RCC 7860 (cell line): ENCODE data around the gene CD226.

Source experiments
- DNase-seq: peaks from one replicate; pipeline ENCODE4 v3.0.0-alpha.2; 2015; ENCODE audit warnings: low spot score
- FAIRE-seq: peaks from 2 replicates; lab custom pipeline; 2012; peaks lifted over from hg19 to GRCh38; lab: Jason Lieb, UNC

Gene CD226

DNA sequence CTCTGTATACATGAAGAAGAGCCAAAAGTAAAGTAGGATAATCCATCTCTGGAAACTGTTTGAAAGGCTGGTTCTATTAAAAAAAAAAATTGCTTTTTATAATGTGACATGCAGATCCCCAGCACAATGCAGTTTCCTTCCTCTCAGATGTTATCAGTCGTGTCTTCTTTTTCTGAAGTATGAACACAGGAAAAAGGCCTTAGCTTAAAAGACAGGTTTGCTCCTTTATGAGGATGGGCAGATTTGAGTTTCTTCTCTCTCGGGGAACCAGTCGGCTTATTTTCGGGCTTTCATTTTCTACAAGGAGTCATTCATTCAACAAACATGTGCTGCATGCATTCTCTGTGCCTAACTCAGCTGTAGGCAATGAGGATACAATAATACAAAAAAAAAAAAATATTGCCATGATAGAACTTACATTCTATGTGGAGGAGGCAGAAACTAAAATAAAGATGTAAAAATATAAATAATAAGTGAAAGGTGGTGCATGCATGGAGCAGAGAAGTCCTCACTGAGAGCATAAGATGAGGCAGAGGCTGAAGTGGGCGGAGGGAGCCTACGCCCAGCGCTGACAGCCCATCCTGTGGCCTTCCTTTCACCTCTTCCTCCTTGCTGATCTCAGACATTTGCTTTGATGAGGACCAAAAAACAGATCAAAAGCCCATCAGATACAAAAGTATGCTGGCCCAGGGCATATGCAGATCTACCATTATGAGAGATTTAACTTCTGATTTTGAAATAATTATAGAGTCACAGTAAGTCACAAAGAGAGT lies at the start of gene CD226:
CD226 (minus strand) TSS at position 513 of the 773 bp plus-strand sequence; CDS start at position 46, 467 bp downstream.
- no peak for DNase-seq
- no peak for FAIRE-seq

DNA sequence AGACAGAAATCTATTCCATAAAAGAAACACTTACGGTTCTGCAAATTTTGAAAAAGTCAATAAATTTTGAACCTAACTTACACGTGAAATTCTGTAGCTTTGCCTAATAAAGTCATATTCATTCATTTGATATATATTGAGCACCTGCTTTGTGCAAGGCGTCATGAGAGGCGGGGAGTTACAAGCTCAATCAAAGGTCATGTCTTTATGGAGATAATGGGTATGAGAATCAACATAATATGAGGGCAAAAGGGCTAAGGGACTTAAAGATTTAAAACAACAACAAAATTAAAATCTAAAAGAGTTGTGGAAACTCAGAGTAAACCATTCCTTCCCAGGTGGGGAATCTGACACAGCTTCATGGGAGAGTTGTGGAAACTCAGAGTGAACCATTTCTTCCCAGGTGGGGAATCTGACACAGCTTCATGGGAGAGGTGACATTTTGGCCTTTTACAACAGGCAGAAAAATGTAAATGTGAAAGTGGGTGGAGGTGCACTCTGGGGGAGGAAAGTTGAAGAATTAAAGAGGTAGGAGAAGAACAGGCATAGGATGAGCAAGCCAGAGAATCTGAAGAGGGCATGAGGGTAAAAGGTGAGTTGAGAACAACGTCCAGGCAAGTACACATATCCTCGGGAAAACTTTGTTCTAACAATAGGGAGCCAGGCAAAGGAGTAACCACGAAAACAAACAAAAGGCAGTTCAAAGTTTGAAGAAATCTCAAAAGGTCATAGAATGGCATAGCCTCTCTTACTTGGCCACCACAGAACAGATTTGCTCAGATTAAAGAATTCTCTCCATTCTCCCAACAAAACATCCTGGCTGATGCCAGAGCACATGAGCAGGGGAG lies 49.5 kb upstream of the CD226 start:
- DNase-seq, result no peak
- no peak for FAIRE-seq

DNA sequence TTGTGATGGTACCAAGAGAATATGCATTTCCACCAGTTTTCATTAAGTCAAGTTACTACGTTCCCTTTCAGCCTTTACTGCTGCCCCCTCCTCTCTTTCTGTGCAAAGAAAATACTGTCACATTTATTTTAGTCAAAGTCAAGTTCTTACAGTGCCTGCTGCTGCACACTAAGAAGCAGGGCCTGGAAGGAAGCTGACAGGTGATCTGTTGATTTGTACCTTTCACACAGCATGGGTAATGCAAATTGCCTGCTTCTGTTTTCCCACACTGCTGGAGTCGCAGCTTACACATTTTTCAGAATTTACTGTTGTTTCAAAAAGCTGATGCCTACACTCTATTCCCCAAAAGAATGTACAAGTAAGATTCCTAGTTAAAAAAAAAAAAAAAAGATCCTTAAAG lies 48.7 kb upstream of the CD226 start:
- no peak for FAIRE-seq

DNA sequence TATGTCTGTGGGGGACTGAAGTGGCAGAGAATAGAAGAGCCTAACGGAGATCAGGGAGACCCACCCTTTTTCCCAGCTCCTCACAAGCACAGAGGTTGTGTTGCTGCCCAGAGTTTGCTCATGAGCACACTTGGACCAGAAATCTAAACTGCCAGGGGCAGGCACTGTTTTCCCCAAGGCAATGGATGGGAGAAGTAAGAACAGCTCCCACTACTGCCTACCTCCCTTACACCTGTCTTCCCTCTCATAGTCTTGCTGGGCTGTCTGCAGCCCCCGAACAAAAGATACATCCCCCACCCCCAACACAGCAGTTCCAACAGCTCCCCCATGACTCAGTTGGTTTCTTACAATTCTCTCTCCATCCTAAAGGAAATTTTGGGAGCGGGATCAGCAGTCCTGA lies 48.1 kb upstream of the CD226 start:
- DNase-seq, result no peak
- no peak for FAIRE-seq

More for the DNA sequence above, 48.7 kb upstream of the CD226 start:
- DNase-seq, result no peak

DNA sequence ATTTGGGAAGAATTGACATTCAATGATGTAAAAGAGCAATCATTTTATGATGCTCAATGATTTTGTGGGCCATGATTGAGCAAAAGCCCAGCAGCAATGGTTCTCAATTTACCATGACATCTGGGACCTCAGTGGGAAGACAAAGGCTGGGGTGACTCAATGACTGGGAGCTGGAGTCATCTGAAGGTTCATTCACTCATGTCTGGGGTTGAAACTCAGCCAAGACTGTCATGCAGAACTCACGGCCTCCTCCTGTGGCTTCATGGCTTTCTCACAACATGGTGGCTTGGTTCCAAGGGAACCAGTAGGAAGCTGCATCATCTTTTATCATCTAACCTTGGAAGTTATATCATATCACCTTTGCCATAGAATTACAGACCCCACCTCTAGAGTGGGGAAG lies 45.1 kb upstream of the CD226 start:
- DNase-seq (peak; percentile 62), FAIRE-seq (peak; percentile 79)

DNA sequence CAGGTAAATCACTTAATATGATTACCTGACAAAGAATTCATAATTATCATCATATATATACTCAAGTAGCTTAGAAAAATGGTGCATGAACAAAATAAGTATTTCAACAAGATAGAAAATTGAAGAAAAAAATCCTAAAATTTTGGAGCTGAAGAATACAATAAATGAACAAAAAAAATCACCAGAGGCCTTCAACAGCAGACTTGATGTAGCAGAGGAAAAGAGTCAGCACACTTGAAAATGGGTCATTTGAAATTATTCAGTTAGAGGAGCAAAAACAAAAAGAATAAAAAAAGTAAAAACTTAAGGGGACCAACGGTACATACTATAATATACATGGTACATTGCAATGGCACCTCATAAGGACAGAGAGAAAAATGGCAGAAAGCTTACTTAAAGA lies 40.2 kb upstream of the CD226 start:
- DNase-seq (no peak), FAIRE-seq (no peak)

DNA sequence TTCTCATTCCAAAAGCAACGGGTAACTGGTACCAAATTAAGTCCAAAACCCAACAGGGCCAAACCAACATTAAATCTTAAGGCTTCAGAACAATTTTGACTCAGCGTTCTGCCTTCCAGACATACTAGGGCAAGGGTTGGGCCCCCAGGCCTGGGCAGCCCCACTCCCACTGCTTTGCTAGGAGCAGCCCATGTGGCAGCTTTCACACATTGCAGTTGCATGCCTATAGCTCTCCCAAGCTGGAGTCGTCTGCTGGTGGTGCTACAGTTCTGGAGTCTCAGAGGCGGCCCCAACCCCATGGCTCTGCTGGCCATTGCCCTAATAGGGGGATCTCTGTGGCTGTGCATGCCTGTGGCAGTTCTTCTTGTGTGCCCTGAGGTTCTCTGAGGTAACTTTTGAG lies 37.6 kb upstream of the CD226 start:
- FAIRE-seq (no peak), DNase-seq (no peak)

DNA sequence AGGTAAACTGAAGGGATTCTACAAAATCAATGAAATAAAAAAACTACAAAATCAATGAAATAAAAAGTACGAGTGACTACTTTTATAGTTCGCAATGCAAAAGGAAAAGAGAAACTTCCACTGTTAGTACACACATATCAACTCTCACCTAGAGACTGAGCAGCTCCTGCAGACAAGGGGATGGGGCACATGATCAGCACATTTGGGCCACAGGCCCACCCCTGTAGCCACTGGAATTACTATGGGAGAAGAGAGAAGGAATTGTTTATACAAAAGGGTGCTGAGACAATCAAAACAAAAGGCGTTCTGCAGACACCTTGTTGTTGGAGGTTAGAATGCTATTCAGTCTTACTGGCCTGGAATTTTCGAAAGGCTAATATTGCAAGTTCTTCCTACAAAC lies 34.7 kb upstream of the CD226 start:
- DNase-seq (no peak), FAIRE-seq (no peak)

DNA sequence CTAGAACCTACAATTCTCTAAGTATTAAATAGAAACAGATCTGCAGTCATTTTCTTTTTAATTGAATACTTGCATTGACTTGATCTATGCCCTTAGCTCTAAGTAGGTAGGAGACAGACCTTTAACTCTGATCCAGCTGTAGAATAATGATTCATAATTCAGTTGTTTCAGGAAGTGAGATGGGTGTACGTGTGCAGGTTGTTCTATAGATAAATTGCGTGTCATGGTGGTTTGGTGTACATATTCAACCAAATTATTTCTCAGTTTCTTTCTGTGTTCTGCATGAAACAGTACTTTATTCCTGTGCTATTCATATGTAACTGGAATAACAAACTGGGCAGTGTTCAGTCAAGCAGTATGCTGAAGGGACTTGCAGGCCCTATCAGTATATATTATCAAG lies 34.3 kb upstream of the CD226 start:
- DNase-seq, result no peak
- FAIRE-seq, result no peak

DNA sequence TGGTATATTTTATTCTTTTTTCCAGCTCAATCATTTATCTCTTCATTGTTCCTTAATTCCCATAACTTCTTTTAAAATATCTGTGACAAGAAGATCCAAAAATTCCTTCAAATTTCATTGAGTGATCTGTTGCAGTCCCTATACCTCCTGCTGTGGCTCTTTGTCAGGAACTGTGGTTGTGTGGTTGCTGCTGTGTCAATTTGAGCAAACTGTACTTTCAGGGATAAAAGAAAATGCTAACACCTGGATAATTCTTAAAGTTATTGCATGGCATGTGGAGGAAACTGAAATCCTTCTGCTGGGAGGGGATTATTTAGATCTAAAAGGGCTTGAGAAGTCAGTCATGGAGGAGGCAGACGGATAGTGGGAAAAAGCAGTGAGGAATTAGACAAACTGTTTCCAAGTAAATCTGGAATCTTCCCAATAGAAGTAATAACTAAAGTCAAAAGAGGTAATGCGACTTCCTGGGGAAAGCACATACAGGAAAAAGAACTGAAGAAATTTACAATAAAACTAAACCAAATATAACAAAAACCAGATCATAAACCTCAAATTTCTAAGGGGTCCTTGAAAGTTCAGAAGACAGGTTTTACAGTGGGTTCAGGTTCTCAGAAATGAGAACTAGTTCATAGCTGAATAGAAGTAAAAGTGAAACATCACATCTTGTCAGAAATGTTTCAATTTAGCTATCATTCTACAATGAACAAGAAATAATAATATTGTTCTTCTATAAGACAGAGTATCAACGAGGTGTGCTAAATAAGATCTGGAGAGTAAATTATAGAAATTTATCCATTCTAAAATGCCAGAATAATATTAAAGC lies 33.5 kb upstream of the CD226 start:
- DNase-seq (no peak), FAIRE-seq (no peak)

DNA sequence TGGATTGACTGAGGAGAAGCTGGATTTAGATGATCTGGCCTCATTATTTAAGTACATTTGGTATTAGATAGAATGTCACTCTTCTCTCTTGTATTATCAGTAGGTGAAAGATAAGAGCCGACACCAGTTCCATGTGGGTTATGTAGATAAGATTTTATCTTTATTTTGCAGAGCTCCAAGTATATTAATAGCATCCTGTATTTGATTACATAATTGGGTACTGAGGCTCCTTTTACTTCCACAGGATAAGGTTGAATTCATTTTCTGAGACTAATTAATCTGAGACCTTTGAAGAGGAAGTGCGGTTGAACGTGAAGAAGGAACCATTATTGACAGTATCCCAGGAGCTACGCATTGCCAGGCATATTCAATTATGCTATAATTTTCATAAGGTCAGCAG lies 32.8 kb upstream of the CD226 start:
- DNase-seq (no peak), FAIRE-seq (no peak)

DNA sequence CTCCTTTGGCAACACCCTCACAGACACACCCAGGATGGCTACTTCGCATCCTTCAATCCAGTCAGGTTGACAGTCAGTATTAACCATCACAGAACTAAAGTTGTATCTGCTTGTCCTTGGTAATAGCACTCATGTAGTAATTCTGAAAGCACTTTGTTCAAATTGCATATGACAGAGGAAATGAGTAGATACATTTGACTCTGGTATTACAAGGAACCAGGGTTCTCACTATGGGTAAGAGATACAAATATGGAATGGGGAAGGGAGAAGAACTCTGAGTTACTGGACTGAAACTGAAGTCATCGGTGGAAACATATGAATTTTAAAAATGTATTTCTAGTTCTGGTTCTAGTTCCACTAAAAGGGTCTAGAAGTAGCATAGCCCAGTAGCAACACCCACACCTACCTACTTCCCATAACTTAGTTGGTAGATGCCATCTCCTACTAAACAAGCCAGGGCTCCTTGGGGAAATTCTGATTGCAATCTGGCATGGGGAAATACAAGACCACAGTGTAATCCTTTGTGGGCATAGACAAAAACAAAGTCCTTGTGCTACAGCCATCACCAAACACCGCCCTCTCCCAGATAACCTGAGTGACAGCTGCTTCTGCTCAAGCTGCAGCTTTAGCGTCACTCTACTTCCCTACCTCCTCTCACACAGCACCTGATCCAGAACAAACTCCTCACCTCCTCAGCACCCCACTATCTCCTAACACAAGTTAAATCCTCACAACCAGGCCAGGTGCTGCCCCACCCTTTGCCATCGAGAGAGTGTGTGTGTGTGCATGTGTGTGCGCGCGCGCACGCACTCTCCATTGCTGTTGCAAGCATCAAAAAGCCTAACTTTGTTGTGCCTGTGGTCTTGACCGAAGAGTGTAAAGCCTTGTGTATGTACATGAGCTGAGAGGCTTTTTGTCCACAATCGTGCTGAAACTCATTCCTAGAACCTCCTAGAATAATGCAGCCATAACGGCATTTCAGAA lies 31.4 kb upstream of the CD226 start:
- DNase-seq (no peak), FAIRE-seq (no peak)

DNA sequence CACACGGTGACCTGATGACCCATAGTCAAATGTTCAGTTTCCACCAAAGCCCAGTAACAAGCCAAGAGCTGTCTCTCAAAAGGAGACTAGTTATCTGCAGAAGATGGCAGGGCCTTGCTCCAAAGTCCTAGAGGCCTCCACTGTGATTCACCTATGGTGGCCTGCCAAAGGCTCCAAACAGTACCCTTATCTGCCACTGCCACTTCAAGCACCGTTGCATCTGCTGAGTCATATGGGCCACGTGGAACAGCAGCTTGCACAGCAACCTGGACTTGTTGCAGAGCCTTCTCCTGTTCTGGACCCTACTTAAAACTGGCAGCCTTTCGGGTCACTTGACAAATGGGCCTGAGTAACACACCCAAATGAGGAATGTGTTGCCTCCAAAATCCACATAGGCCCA lies 27.6 kb upstream of the CD226 start:
- FAIRE-seq, result peak; percentile 27
- peak; percentile 51 for DNase-seq

DNA sequence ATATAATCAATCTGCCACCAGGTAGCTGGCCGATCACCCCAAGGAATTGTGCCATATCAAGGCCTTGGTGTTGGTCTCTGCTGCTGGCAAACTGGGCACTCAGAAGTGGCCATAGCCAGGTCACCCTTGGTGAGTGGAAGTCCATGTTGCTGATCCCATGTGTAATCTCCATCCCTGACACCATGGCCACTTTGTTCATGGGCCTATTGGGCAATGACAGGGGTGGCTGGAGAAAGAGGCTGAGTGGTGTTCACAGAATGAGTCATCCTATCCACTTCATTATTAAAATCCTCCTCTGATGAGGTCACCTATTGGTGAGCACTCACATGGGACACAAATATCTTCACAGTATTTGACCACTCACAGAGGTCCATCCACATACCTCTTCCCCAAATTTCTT lies 26.7 kb upstream of the CD226 start:
- FAIRE-seq, result no peak
- peak; percentile 53 for DNase-seq

DNA sequence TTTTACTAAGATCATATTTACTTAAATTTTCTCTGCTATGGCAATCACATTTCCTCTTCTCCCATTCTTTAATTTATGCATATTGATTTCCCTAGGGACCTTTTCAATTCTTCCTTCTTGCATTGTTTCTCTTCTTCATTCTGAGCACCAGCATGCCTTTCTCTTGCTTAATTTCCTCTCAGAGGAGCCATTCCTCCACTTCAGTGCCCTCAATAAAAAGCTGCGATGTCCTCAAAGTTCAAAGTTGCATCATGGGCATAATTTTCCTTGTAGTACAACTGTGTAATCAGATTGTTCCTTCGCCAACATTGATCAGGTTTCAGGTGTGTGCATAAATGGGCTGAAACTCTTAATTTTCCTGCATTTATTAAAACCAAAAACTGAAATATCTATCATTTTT lies 21.8 kb upstream of the CD226 start:
- FAIRE-seq (no peak), DNase-seq (no peak)

DNA sequence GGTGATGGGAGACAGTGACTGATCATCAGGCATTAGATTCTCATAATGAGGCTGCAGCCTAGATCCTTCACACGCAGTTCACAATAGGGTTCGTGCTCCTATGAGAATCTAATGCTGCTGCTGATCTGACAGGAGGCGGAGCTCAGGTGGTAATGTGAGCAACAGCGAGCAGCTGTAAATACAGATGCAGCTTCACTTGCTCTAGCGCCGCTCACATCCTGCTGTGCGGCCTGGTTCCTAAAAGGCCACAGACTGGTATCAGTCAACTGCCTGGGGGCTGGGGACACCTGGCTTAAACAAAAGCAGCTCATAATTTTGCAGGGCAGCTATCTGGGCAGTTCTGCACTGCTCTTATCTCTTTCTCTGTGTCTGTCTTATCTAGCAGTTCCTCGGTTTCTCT lies 20.4 kb upstream of the CD226 start:
- FAIRE-seq (no peak), DNase-seq (no peak)

DNA sequence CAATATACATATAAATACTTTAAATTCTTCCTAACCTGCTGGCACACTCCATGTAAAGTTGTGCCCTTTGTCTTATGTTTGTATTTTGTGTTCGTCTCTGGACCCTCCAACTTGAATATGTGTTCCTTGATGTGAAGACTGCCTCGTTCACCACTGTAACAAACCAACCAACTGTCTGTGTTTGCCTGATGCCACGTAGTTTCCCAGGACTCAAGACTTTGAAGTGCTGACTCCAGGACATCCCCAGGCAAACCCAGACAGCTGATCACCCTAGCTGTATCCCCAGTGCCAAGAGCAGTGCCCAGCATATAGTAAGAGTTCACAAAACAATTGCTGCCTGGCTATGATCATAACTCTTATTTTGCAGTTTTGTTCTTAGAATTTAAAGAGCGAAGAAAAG lies 15.5 kb upstream of the CD226 start:
- no peak for FAIRE-seq
- DNase-seq, result no peak

DNA sequence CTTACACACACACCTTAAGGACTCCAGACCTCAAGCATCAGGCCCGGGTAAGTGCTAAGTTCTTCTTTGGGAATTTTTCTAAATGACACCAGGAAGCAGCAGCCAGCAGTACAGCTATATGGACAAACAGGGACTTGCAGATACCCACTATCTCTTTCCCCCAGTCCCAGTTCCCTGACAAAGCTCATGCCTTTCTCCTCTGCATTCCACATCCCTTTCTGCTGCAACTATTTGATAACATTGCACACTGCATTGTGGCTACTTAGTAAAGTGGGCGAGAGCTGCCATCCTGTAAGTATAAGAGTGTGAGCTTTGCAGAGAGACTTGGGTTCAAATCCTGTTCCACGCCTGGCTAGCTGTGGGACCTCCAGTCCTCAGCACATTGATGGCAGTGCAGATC lies 14.0 kb upstream of the CD226 start:
- DNase-seq (no peak), FAIRE-seq (no peak)

DNA sequence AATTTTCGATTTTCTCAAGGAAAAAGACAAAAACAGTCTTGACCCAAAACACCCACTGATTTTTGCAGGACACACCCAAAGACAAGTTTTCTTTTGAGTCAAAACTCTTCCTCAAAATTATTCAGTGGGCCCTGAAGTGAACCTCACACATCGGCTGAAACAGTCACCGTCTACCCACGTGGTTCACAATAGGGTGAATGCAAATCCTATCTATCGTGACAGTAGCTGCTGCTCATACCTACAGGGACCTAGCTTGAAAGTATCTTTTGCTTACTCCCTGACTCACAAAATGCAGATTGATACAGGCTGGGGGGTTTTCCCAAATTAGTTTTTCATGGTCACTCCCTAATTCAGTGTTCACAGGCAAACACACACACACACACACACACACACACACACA lies 10.7 kb upstream of the CD226 start:
- DNase-seq (no peak), FAIRE-seq (no peak)

DNA sequence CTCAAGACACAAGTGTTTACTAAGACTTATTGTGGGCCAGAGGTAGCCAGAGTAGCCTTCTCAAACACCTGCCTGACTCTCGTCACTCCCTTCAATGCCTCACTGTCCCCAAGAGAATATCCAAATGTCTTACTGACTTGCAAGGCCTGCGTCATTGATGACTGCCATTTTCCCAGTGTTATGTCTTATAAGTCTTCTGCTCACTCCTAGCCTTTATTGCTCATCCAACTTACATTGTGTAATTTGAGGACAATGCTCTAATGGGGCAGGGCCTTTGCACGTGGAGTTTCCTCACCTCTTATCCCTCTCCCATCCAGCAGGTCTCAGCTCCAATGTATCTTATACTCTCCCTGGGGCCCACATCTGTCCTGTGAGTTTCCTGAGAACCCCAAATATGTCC lies 10.1 kb upstream of the CD226 start:
- FAIRE-seq, result no peak
- no peak for DNase-seq
